Regular cardiac myocyte (primary cell): ENCODE data around the gene HAUS3. TPM values are rescaled to one million over a fixed set of nuclear protein-coding genes. Genes with fewer than 3 reads are reported as not detected.

ENCODE experiments used
- total RNA-seq: library from RNA; depleted of rRNA; stranded (reverse); fragments of >200 nt; gene quantifications from 2 replicates; pipeline ENCODE4 v1.2.3, GENCODE V29; 2014

HAUS3 gene, protein sequence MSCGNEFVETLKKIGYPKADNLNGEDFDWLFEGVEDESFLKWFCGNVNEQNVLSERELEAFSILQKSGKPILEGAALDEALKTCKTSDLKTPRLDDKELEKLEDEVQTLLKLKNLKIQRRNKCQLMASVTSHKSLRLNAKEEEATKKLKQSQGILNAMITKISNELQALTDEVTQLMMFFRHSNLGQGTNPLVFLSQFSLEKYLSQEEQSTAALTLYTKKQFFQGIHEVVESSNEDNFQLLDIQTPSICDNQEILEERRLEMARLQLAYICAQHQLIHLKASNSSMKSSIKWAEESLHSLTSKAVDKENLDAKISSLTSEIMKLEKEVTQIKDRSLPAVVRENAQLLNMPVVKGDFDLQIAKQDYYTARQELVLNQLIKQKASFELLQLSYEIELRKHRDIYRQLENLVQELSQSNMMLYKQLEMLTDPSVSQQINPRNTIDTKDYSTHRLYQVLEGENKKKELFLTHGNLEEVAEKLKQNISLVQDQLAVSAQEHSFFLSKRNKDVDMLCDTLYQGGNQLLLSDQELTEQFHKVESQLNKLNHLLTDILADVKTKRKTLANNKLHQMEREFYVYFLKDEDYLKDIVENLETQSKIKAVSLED
- total RNA-seq = 9.0 and 16.7 TPM in 2 replicates

DNA sequence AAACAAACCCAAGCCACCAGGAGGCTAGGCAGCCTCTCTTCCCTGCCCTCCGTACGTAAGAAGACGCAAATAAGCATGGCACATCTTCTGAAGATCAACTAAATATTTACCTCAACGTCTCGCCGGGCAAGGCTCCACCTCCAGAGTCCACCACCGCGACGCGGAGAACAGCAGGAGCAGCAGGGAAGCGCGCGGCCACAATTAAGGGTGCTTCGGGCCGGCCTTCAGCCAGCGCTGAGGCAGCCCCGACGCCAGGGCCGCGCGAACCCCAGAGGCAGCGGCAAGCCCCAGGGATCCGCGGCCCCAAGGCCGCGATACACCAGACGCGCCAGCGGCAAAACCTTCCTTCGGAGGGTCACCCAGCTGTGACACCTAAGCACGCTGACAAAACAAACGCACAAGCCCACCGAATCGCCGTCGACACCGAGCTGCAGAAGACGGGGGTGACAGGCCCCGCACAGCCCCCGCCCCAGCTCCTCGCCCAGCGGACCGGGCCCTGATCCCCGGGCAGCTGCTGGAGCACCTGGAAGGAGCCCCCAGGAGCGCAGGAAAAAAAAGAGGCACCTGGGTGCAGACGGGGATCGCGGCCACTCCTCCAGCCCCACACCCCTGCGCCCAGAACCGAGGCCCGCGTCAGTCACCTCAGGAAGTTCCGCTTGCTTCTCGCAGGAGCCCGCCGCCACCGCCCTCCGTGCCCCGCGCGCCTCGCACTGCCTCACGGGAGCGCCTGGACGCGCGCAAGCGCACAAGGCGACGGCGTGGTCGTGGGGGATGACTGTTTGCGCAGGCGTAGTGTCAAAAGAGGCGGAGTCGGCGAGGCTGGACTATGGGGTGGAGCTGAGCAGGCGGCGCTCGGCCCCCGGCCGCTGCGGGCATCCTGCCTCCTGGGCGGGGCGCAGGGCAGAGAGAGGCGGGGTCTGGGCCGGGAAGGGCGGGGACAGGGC is at the start of gene HAUS3, which contains the start of gene POLN:
Gene HAUS3, minus strand, starts transcription at position 712 of the 944 bp plus-strand sequence. CDS start 1,175 bp downstream, outside the sequence.
Gene POLN, minus strand, starts transcription at position 712 of the 944 bp plus-strand sequence. CDS start 12,890 bp downstream, outside the sequence.

DNA sequence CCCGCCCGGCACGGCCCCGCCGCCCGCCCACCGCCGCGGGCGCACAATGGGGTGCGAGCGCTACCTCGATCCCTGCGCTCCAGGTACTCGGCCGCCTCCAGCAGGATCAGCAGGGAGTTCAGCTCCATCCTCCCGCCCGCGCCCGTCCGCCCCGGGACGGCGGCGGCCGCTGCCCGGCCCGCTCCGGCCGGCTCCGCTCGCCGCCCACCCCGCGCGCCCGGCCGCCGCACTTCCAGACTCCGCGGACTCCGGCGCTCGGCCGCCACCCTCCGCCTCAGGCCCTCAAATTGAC is 19.9 kb upstream of the HAUS3 start, which contains the start of gene MXD4:
Gene MXD4, minus strand, starts transcription at position 257 of the 292 bp plus-strand sequence. Its CDS starts 129 bp downstream, at position 128.

Other genes starting within 250 kb of the HAUS3 start
- gene NELFA, start 233.1 kb downstream of the HAUS3 start, total RNA-seq = 12.1 and 14.8 TPM in 2 replicates
- under 0.01 TPM in 2 replicates for gene NAT8L, start 182.8 kb downstream of the HAUS3 start, total RNA-seq
- 3.6 and 6.2 TPM in 2 replicates for gene POLN, start within 50 bp of the HAUS3 start, total RNA-seq
- gene MXD4, start 20.0 kb upstream of the HAUS3 start, total RNA-seq = 42.0 and 57.5 TPM in 2 replicates
- gene ZFYVE28, start 176.5 kb upstream of the HAUS3 start, total RNA-seq = 8.8 and 11.3 TPM in 2 replicates
- not detected in 2 replicates for gene CFAP99, start 176.8 kb upstream of the HAUS3 start, total RNA-seq
- gene RNF4, start 227.0 kb upstream of the HAUS3 start, total RNA-seq = 49.5 and 54.4 TPM in 2 replicates